ENCODE data around the gene ZDHHC14. TPM values are rescaled to one million over a fixed set of nuclear protein-coding genes. Genes with fewer than 3 reads are reported as not detected.

ZDHHC14 gene
- total RNA-seq, 2 experiments from 2014 or later: 1.7 to 2.5 TPM

- ChIA-PET CTCF (interaction anchor here (1.0 to 1.6 kb wide), 5 partner anchors 9 to 55 kb away, joined by 3 to 4 read pairs (median 3); no protein-coding TSS in a partner anchor), POLR2A (interaction anchor here (1.1 kb wide), 1 partner anchor 13 kb away, joined by 5 read pairs; no protein-coding TSS in a partner anchor)
- Mint-ChIP-seq H3K27me3 (peaks cover 2% of the 10 kb centered on the region), H3K27ac (no peak overlapping the region), H3K4me1 (ENCODE audit: low read depth) (peaks cover 14% of the 10 kb centered on the region), H3K9me3 (peaks cover 3% of the 10 kb centered on the region), H3K36me3 (ENCODE audit: low read depth) (no peaks in the 10 kb centered on the region), H3K4me3 (no peak overlapping the region)
- DNase-seq (no peak), ATAC-seq (no peak)
- intact Hi-C loops (cut with micrococcal nuclease): no loop called here
- TF ChIP-seq CTCF (IDR thresholded peaks at IDR 0.05): no peak
Observed at GRCh38 chr6:157542414-157543160, 161.6 kb downstream of the ZDHHC14 start.

- no peak for DNase-seq
- CTCF ChIA-PET: no interaction called here
- ATAC-seq: no peak
- H3K36me3 Mint-ChIP-seq (ENCODE audit: low read depth): no peaks in the 10 kb centered on the region
- no peak overlapping the region for H3K27ac Mint-ChIP-seq
- intact Hi-C loops (cut with micrococcal nuclease): no loop called here
- H3K27me3 Mint-ChIP-seq: peaks cover 3% of the 10 kb centered on the region
- no peak for TF ChIP-seq CTCF (IDR thresholded peaks at IDR 0.05)
- peaks cover 25% of the 10 kb centered on the region for H3K4me1 Mint-ChIP-seq (ENCODE audit: low read depth)
- H3K9me3 Mint-ChIP-seq: peaks cover 6% of the 10 kb centered on the region
- no peak overlapping the region for H3K4me3 Mint-ChIP-seq
- POLR2A ChIA-PET: interaction anchor here (0.6 kb wide), 1 partner anchor 120 kb away, joined by 3 read pairs; no protein-coding TSS in a partner anchor
Observed at GRCh38 chr6:157546321-157546720, 165.3 kb downstream of the ZDHHC14 start.

GRCh38 chr6:157547112-157547511, 166.1 kb downstream of the ZDHHC14 start:
- no peak overlapping the region for H3K27ac Mint-ChIP-seq
- no peak for TF ChIP-seq CTCF (IDR thresholded peaks at IDR 0.05)
- peaks cover 3% of the 10 kb centered on the region for H3K27me3 Mint-ChIP-seq
- H3K4me1 Mint-ChIP-seq (ENCODE audit: low read depth): peaks cover 29% of the 10 kb centered on the region
- no peak overlapping the region for H3K4me3 Mint-ChIP-seq
- CTCF ChIA-PET: no interaction called here
- peaks cover 6% of the 10 kb centered on the region for H3K9me3 Mint-ChIP-seq
- intact Hi-C loops (cut with micrococcal nuclease): no loop called here
- POLR2A ChIA-PET: no interaction called here
- ATAC-seq (no peak), DNase-seq (no peak)
- no peaks in the 10 kb centered on the region for H3K36me3 Mint-ChIP-seq (ENCODE audit: low read depth)

- ChIA-PET CTCF (interaction anchor here (1.1 kb wide), 1 partner anchor 22 kb away, joined by 3 read pairs; no protein-coding TSS in a partner anchor), POLR2A (interaction anchor here (0.7 to 1.2 kb wide), 3 partner anchors 11 to 87 kb away, joined by 3 read pairs; no protein-coding TSS in a partner anchor)
- H3K36me3 Mint-ChIP-seq (ENCODE audit: low read depth): no peaks in the 10 kb centered on the region
- peaks cover 6% of the 10 kb centered on the region for H3K9me3 Mint-ChIP-seq
- peaks cover 29% of the 10 kb centered on the region for H3K4me1 Mint-ChIP-seq (ENCODE audit: low read depth)
- H3K27me3 Mint-ChIP-seq: peaks cover 3% of the 10 kb centered on the region
- H3K27ac Mint-ChIP-seq: no peak overlapping the region
- peak; percentile 24 for DNase-seq
- no peak overlapping the region for H3K4me3 Mint-ChIP-seq
- ATAC-seq: peak; percentile 35
- intact Hi-C loops (cut with micrococcal nuclease): no loop called here
- TF ChIP-seq CTCF (IDR thresholded peaks at IDR 0.05): no peak
Observed at GRCh38 chr6:157548635-157549467, 167.9 kb downstream of the ZDHHC14 start.

All from activated CD8-positive, alpha-beta T cell treated with anti-CD3 and anti-CD28 coated beads for 36 hours (primary cell).